Measurements from ENCODE around the gene CD22.

CD22 gene

DNA sequence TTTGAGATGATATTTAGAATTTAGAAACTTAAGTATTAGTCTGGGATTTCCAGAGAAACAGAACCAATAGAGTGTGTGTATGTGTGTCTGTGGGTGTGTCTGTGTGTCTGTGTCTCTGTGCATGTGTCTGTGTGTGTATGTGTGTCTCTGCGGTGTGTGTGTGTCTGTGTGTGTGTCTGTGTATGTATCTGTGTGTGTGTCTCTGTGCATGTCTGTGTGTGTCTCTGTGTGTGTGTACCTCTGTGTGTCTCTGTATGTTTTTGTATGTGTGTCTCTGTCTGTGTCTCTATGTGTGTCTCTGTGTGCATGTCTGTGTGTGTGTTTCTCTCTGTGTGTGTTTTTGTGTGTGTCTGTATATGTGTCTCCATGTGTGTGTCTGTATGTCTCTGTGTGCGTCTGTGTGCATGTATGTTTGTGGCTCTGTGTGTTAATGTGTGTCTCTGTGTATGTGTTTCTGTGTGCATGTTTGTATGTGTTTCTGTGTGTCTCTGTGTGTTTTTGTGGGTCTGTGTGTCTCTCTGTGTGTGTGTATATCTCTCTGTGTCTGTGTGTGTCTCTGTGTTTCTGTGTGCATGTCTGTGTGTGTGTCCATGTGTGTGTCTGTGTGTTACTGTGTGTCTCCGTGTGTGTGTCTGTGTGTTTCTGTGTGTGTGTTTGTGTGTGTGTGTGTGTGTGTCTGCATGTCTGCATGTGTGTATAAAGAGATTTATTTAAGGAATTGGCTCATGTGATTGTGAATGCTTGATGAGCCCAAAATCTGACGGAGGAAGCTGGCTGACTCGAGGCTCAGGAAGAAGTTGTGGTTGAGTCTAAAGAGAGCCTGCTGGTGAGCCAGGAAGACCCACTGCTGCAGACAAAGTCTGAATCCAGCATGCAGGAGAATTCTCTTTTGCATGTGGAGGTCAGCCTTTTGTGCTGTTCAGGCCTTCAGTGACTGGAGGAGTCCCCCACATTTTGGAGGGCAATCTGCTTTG, 64.0 kb downstream of the CD22 start:
- DNase-seq = no peak

DNA sequence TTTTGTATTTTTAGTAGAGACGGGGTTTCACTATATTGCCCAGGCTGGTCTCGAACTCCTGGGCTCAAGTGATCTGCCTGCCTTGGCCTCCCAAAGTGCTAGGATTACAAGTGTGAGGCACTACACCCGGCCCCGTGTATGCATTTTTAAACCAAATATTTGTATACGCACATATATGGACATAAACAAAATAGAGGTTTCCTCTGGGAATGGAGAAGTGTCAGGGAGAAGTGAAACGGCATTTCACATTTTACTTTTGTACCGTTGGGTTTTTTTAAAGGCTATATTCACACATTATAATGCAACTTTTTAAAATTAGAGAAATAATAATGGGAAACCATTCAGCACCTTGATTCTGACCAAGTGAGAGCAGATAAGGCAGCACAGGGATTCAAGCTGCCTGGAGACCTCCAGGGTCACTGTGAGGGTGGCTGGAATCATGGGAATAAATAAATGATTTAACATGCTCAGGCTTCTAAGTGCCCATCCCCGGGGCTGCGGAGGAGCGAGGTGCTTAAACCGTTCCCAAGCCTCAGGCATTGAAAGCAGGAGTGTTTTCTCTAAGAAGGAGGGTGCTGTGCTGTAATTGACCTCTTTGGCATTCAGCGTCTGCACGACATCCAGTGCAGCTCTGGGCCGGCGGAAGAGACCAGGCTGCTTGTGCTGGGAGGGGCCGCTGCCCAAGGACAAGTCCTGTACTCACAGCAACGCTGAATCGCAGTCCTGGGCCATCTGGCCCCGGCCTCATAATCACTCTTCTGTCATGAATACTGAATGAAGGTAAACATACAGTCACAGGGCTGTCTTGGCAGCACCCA, 66.6 kb downstream of the CD22 start:
- no peak for DNase-seq

GRCh38 chr19:35396240-35396885, 67.4 kb downstream of the CD22 start:
- DNase-seq = no peak
